GM12878 (cell line): Measurements from ENCODE around the gene HIF3A.

Experiments used
- ATF3 ChIP-seq: IDR thresholded peaks from 2 replicates; pipeline ENCODE4 v1.6.1; 2011; ENCODE audit warnings: low read depth, mild to moderate bottlenecking, low read length, moderate library complexity, borderline replicate concordance; ENCODE audit errors: extremely low read depth
- CHD2 ChIP-seq: IDR thresholded peaks from 2 replicates; pipeline ENCODE4 v1.6.1; 2011; ENCODE audit warnings: low read depth, low read length, improper control_type of control experiment, borderline replicate concordance
- CTCF ChIP-seq, 3 experiments: IDR thresholded peaks in 2 of 3; conservative IDR thresholded peaks in 1 of 3; 2 replicates each; pipeline ENCODE4 v1.5.1; 2011; ENCODE audit warnings: low read depth in 3 of 3, low read length in 3 of 3, mild to moderate bottlenecking in 3 of 3, control low read depth in 2 of 3, moderate library complexity in 2 of 3, inconsistent platforms in 1 of 3, mixed read lengths in 1 of 3; ENCODE audit not compliant: control insufficient read depth in 2 of 3, insufficient read depth in 1 of 3; ENCODE audit errors: extremely low read depth in 1 of 3
- EP300 ChIP-seq, 2 experiments: fragments of 150-350 bp in 1 of 2; IDR thresholded peaks; 2 replicates each; pipeline ENCODE4 v1.6.1; 2011 to 2012; ENCODE audit warnings: low read depth in 2 of 2, low read length in 2 of 2, borderline replicate concordance in 1 of 2, improper control_type of control experiment in 1 of 2, inconsistent platforms in 1 of 2; ENCODE audit not compliant: control insufficient read depth in 1 of 2
- EZH2 ChIP-seq: IDR thresholded peaks from 2 replicates; pipeline ENCODE4 v1.6.1; 2012; ENCODE audit warnings: low read depth, mild to moderate bottlenecking, control low read depth, inconsistent platforms, low read length, borderline replicate concordance; ENCODE audit not compliant: control insufficient read depth
- SP1 ChIP-seq: IDR thresholded peaks from one replicate; pipeline ENCODE4 v1.6.1; 2011; ENCODE audit warnings: low read depth, low read length
- TAF1 ChIP-seq: IDR thresholded peaks from 2 replicates; pipeline ENCODE4 v1.6.1; 2011; ENCODE audit warnings: mild to moderate bottlenecking, low read depth, low read length, borderline replicate concordance

GRCh38 chr19:46390866-46391265 is 94.0 kb downstream of the HIF3A start:
- TF ChIP-seq TAF1: no peak
- no peak for TF ChIP-seq ATF3
- TF ChIP-seq EP300 (IDR thresholded peaks at IDR 0.05; ENCODE audit: borderline replicate concordance in 1 of 2, control insufficient read depth in 1 of 2, low read depth in 2 of 2, low read length in 2 of 2): no peak
- no peak for TF ChIP-seq CTCF (IDR thresholded peaks at IDR 0.05 in 2 of 3, conservative IDR thresholded peaks at IDR 0.05 in 1 of 3; ENCODE audit: control insufficient read depth in 2 of 3, extremely low read depth in 1 of 3, insufficient read depth in 1 of 3, low read depth in 3 of 3, low read length in 3 of 3)
- TF ChIP-seq EZH2: no peak
- no peak for TF ChIP-seq CHD2
- no peak for TF ChIP-seq SP1
